Activated gamma-delta T cell (primary cell): Measurements from ENCODE around the gene SLC16A5.

Source experiments
- DNase-seq: peaks from one replicate; lab custom pipeline; 2025; lab: John Stamatoyannopoulos, UW

SLC16A5 gene

GRCh38 chr17:75087182-75087557, 584 bp upstream of the SLC16A5 start:
- DNase-seq = no peak

- no peak for DNase-seq
Observed at GRCh38 chr17:75088465-75089417, 987 bp downstream of the SLC16A5 start.

GRCh38 chr17:75090871-75091854, 3.4 kb downstream of the SLC16A5 start:
- no peak for DNase-seq

- DNase-seq = no peak
Observed at GRCh38 chr17:75091855-75092327, 4.1 kb downstream of the SLC16A5 start.

GRCh38 chr17:75093548-75094158, 5.9 kb downstream of the SLC16A5 start:
- DNase-seq = no peak

GRCh38 chr17:75094871-75095399, 7.2 kb downstream of the SLC16A5 start:
- DNase-seq = no peak

- no peak for DNase-seq
Observed at GRCh38 chr17:75096082-75096625, 8.4 kb downstream of the SLC16A5 start.

GRCh38 chr17:75097865-75098264, 10.1 kb downstream of the SLC16A5 start:
- DNase-seq = no peak

- no peak for DNase-seq
Observed at GRCh38 chr17:75098861-75099260, 11.1 kb downstream of the SLC16A5 start.

- no peak for DNase-seq
Observed at GRCh38 chr17:75099881-75100595, 12.3 kb downstream of the SLC16A5 start.

GRCh38 chr17:75102385-75102821, 14.6 kb downstream of the SLC16A5 start:
- DNase-seq = no peak

GRCh38 chr17:75103601-75104554, 16.1 kb downstream of the SLC16A5 start:
- DNase-seq = no peak

GRCh38 chr17:75105126-75106080, 17.6 kb downstream of the SLC16A5 start:
- no peak for DNase-seq

- no peak for DNase-seq
Observed at GRCh38 chr17:75108193-75108592, 20.4 kb downstream of the SLC16A5 start.

GRCh38 chr17:75109046-75109406, 21.3 kb downstream of the SLC16A5 start:
- no peak for DNase-seq

GRCh38 chr17:75109407-75110233, 21.9 kb downstream of the SLC16A5 start, which contains the start of gene ARMC7:
TSS of gene ARMC7 (plus strand) at chr17:75109969. CDS start at chr17:75110289, 320 bp downstream.
- DNase-seq = peak; percentile 85

- DNase-seq = no peak
Observed at GRCh38 chr17:75110234-75110937, 22.6 kb downstream of the SLC16A5 start.
